WTC11 (cell line): ENCODE results near the gene OR5W2.
"Not testable (repeated sequence)": the region's sequence is repeated elsewhere in the genome, so short reads cannot be mapped to it uniquely, and the experiment has no call there.

ENCODE experiments used
- ATF2 ChIP-seq: sonication (generic); formaldehyde crosslinking; IDR thresholded peaks from 2 replicates; pipeline ENCODE4 v1.8.1; 2022; ENCODE audit warnings: low read depth, missing genetic modification reagents, borderline replicate concordance
- CTCF ChIP-seq: fragments of 200-600 bp; IDR thresholded peaks from 2 replicates; pipeline ENCODE4 v1.8.0; 2022; ENCODE audit warnings: antibody characterized with exemption
- E2F1 ChIP-seq: sonication (generic); formaldehyde crosslinking; IDR thresholded peaks from 2 replicates; pipeline ENCODE4 v1.8.0; 2022; ENCODE audit warnings: mild to moderate bottlenecking, missing genetic modification reagents
- SMAD4 ChIP-seq: sonication (generic); formaldehyde crosslinking; IDR thresholded peaks from 2 replicates; pipeline ENCODE4 v1.8.0; 2022; ENCODE audit warnings: mild to moderate bottlenecking, missing genetic modification reagents
- ZNF512 ChIP-seq: sonication (generic); formaldehyde crosslinking; IDR thresholded peaks from 2 replicates; pipeline ENCODE4 v1.8.1; 2022; ENCODE audit warnings: missing genetic modification reagents, borderline replicate concordance

GRCh38 chr11:55873146-55873545 lies 41.2 kb downstream of the OR5W2 start:
- not testable (repeated sequence) for TF ChIP-seq CTCF; SMAD4 (CRISPR knock-in tag); ZNF512; ATF2 (CRISPR knock-in tag); E2F1
